A549 (cell line): ENCODE measurements around the gene SLC9A4. TPM values are rescaled to one million over a fixed set of nuclear protein-coding genes. Genes with fewer than 3 reads are reported as not detected.

ENCODE experiments used
- ATAC-seq, 2 experiments: fragments of 200-7000 bp in 1 of 2; fragments of >200 bp in 1 of 2; cut with Nextera tagmentation in 1 of 2; cut with Tn5 transposase in 1 of 2; 3 replicates each; pipeline versions ENCODE4 v1.8.0 to v1.9.1; 2018 to 2020; ENCODE audit warnings: mild to moderate bottlenecking in 1 of 2, moderate library complexity in 1 of 2
- CTCF ChIA-PET: fragments of 300-600 bp; sonication (Branson Sonifier 250); formaldehyde crosslinking; extraction: SDS; loops from one replicate; lab custom pipeline; 2021; ENCODE audit warnings: antibody characterized with exemption, inconsistent platforms; lab: Yijun Ruan, JAX
- POLR2A ChIA-PET: fragments of 350-600 bp; formaldehyde crosslinking; extraction: SDS; loops from one replicate; lab custom pipeline; 2021; ENCODE audit warnings: antibody characterized with exemption, inconsistent platforms; lab: Yijun Ruan, JAX
- DNase-seq, 2 experiments: peaks; one replicate each; pipeline versions ENCODE4 v3.0.0 to v3.0.0-alpha.2; 2011 to 2016; ENCODE audit warnings: low read depth in 1 of 2, low spot score in 1 of 2
- FAIRE-seq: peaks from 2 replicates; lab custom pipeline; 2011; peaks lifted over from hg19 to GRCh38; lab: Jason Lieb, UNC
- H3K27ac ChIP-seq, 2 experiments: fragments of >200 bp; sonication (Bioruptor Twin); formaldehyde crosslinking; 3 replicates each; pipeline ENCODE4 v1.5.1; 2016 to 2017
- H3K4me1 ChIP-seq: fragments of >200 bp; sonication (Bioruptor Twin); formaldehyde crosslinking; 3 replicates; pipeline ENCODE4 v1.6.1; 2016
- H3K4me2 ChIP-seq: fragments of >200 bp; sonication (Bioruptor Twin); formaldehyde crosslinking; 3 replicates; pipeline ENCODE4 v1.6.1; 2016
- H3K4me3 ChIP-seq: fragments of >200 bp; sonication (Bioruptor Twin); formaldehyde crosslinking; 3 replicates; pipeline ENCODE4 v1.5.1; 2016
- H3K9me3 ChIP-seq: fragments of >200 bp; sonication (Bioruptor Twin); formaldehyde crosslinking; 3 replicates; pipeline ENCODE4 v1.6.1; 2016
- CBX2 ChIP-seq: fragments of 200-600 bp; sonication (generic); IDR thresholded peaks from 2 replicates; pipeline ENCODE4 v1.6.1; 2016; ENCODE audit warnings: low read depth, mild to moderate bottlenecking, borderline replicate concordance
- CBX8 ChIP-seq: fragments of 200-600 bp; sonication (generic); IDR thresholded peaks from 2 replicates; pipeline ENCODE4 v1.6.1; 2016
- CEBPB ChIP-seq, 2 experiments: fragments of >200 bp in 1 of 2; sonication (Bioruptor Twin) in 1 of 2; formaldehyde crosslinking in 1 of 2; IDR thresholded peaks; 2 replicates each; pipeline ENCODE4 v1.6.1; 2012 to 2016
- EHF ChIP-seq: fragments of 250-450 bp; sonication (Bioruptor Pico); IDR thresholded peaks from 2 replicates; pipeline ENCODE4 v1.5.0; 2020; ENCODE audit warnings: mild to moderate bottlenecking
- EP300 ChIP-seq, 2 experiments: fragments of >200 bp; sonication (Bioruptor Twin); formaldehyde crosslinking; IDR thresholded peaks; 2 replicates in 1 of 2; 3 replicates in 1 of 2; pipeline ENCODE4 v1.6.1; 2016 to 2017
- FOSB ChIP-seq: fragments of 250-450 bp; sonication (Bioruptor Pico); IDR thresholded peaks from 2 replicates; pipeline ENCODE4 v1.5.0; 2020; ENCODE audit warnings: mild to moderate bottlenecking, moderate library complexity
- FOSL2 ChIP-seq, 2 experiments: fragments of 450-650 bp in 1 of 2; fragments of >200 bp in 1 of 2; sonication (Bioruptor Twin) in 1 of 2; formaldehyde crosslinking; IDR thresholded peaks; 2 replicates each; pipeline versions ENCODE4 v1.5.0 to v1.6.1; 2016 to 2020; ENCODE audit warnings: mild to moderate bottlenecking in 1 of 2, moderate library complexity in 1 of 2
- GATA3 ChIP-seq: IDR thresholded peaks from 2 replicates; pipeline ENCODE4 v1.6.1; 2012; ENCODE audit warnings: borderline replicate concordance
- HDAC2 ChIP-seq: fragments of 200-600 bp; sonication (generic); IDR thresholded peaks from 2 replicates; pipeline ENCODE4 v1.6.1; 2016
- JUN ChIP-seq, 2 experiments: fragments of >200 bp; sonication (Bioruptor Twin); formaldehyde crosslinking; IDR thresholded peaks; 2 replicates in 1 of 2; 3 replicates in 1 of 2; pipeline ENCODE4 v1.6.1; 2016 to 2017
- KDM5A ChIP-seq: fragments of 200-600 bp; sonication (generic); IDR thresholded peaks from 2 replicates; pipeline ENCODE4 v1.6.1; 2016; ENCODE audit warnings: antibody characterized with exemption, mild to moderate bottlenecking
- MAFK ChIP-seq: fragments of 450-650 bp; IDR thresholded peaks from 2 replicates; pipeline ENCODE4 v1.6.1; 2014; ENCODE audit not compliant: partially characterized antibody
- MAX ChIP-seq: IDR thresholded peaks from 2 replicates; pipeline ENCODE4 v1.6.1; 2012
- MYC ChIP-seq: IDR thresholded peaks from 2 replicates; pipeline ENCODE4 v1.6.1; 2012; ENCODE audit warnings: mild to moderate bottlenecking, inconsistent platforms, low read length, improper control_type of control experiment, borderline replicate concordance
- NPAS2 ChIP-seq: fragments of 250-450 bp; sonication (Bioruptor Pico); IDR thresholded peaks from 2 replicates; pipeline ENCODE4 v1.8.0; 2022; ENCODE audit warnings: mild to moderate bottlenecking, moderate library complexity, borderline replicate concordance
- PHF8 ChIP-seq: fragments of 200-600 bp; sonication (generic); IDR thresholded peaks from 2 replicates; pipeline ENCODE4 v1.6.1; 2016; ENCODE audit warnings: low read depth, mild to moderate bottlenecking, antibody characterized with exemption, moderate library complexity, borderline replicate concordance
- POLR2AphosphoS2 ChIP-seq: conservative IDR thresholded peaks from 2 replicates; pipeline ENCODE4 v1.6.1; 2012; ENCODE audit warnings: low read length, improper control_type of control experiment, inconsistent platforms
- RAD21 ChIP-seq, 2 experiments: fragments of >200 bp in 1 of 2; sonication (Bioruptor Twin) in 1 of 2; formaldehyde crosslinking in 1 of 2; IDR thresholded peaks in 1 of 2; conservative IDR thresholded peaks in 1 of 2; 2 replicates in 1 of 2; 3 replicates in 1 of 2; pipeline ENCODE4 v1.6.1; 2012 to 2018; ENCODE audit warnings: inconsistent platforms in 1 of 2
- RARB ChIP-seq: fragments of 250-450 bp; sonication (Bioruptor Pico); IDR thresholded peaks from 2 replicates; pipeline ENCODE4 v1.8.0; 2021; ENCODE audit warnings: mild to moderate bottlenecking, moderate library complexity
- RCOR1 ChIP-seq: fragments of 150-350 bp; IDR thresholded peaks from 2 replicates; pipeline ENCODE4 v1.6.1; 2014; ENCODE audit warnings: antibody characterized with exemption, low read length, low read depth
- SMC3 ChIP-seq: fragments of >200 bp; sonication (Bioruptor Twin); formaldehyde crosslinking; IDR thresholded peaks from 3 replicates; pipeline ENCODE4 v1.6.1; 2018; ENCODE audit warnings: inconsistent platforms
- TFCP2L1 ChIP-seq: fragments of 250-450 bp; sonication (Bioruptor Pico); IDR thresholded peaks from 2 replicates; pipeline ENCODE4 v1.5.0; 2021; ENCODE audit warnings: mild to moderate bottlenecking
- USF2 ChIP-seq: fragments of 450-650 bp; IDR thresholded peaks from 2 replicates; pipeline ENCODE4 v1.6.1; 2014; ENCODE audit warnings: antibody characterized with exemption
- ZC3H11A ChIP-seq: fragments of 450-650 bp; IDR thresholded peaks from 2 replicates; pipeline ENCODE4 v1.6.1; 2014; ENCODE audit warnings: antibody characterized with exemption, mild to moderate bottlenecking
- WGBS: methylation state at CpG from one replicate; pipeline ENCODE4 v1.1.6; 2017; ENCODE audit errors: missing lambda C conversion rate; 5-methylcytosine and 5-hydroxymethylcytosine counted together
- polyA plus RNA-seq, 4 experiments: library from polyadenylated mRNA; depleted of rRNA in 3 of 4; stranded (reverse); fragments of >200 nt; fragmentation: RNase III in 1 of 4; extraction: RNeasy Plus Mini Kit Qiagen cat#74134 plus additional on column Dnase treatment in 1 of 4; gene quantifications; 2 replicates in 3 of 4; 3 replicates in 1 of 4; pipeline ENCODE4 v1.2.3, GENCODE V29; 2011 to 2017
- TF ChIP-seq, protein P1 (sequence below): fragments of 250-450 bp; sonication (Bioruptor Pico); IDR thresholded peaks from 2 replicates; pipeline ENCODE4 v1.5.0; 2021; ENCODE audit warnings: mild to moderate bottlenecking, moderate library complexity, borderline replicate concordance
- TF ChIP-seq, protein P2 (sequence below): IDR thresholded peaks from 2 replicates; pipeline ENCODE4 v1.6.1; 2012; ENCODE audit warnings: low read depth, borderline replicate concordance
- TF ChIP-seq, protein P3 (sequence below): fragments of 200-600 bp; sonication (generic); IDR thresholded peaks from 2 replicates; pipeline ENCODE4 v1.6.1; 2016; ENCODE audit warnings: antibody characterized with exemption, mild to moderate bottlenecking, moderate library complexity

SLC9A4 gene
- polyA plus RNA-seq, 2 of the 4 experiments (the other 2 are of a cell fraction): not detected

DNA sequence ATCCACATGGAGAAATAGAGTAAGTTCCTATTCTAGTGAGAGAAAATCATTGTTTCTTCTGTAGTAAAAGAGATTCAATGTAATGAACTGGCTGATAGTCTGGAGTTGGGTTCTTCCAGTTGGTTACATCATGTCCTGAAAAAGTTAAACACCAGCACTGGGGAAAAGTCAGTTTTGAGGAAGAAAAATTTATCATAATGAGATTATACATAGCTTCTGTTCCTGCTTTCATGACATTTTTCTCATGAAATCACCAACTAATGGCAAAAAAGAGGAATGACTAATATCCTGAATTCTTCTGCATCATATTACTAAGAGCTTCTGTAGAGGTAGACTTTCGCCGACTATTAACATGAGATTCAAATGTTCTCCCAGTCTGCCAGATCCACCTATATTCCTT lies 77.1 kb downstream of the SLC9A4 start:
- TF ChIP-seq EP300 (IDR thresholded peaks at IDR 0.05) (no peak), JUN (IDR thresholded peaks at IDR 0.05) (no peak), MYC (no peak), NPAS2 (CRISPR knock-in tag) (no peak), EHF (CRISPR knock-in tag) (no peak), MAX (no peak), FOSL2 (IDR thresholded peaks at IDR 0.05) (no peak), FOSL2 (CRISPR knock-in tag; IDR thresholded peaks at IDR 0.05) (no peak), RARB (CRISPR knock-in tag) (no peak), CEBPB (IDR thresholded peaks at IDR 0.05) (no peak), PHF8 (no peak), KDM5A (no peak), RCOR1 (no peak), CBX8 (no peak), ZC3H11A (no peak), USF2 (no peak)
- no peak overlapping the region for H3K4me3 ChIP-seq
- no peak overlapping the region for H3K27ac ChIP-seq
- DNase-seq (no peak), ATAC-seq (no peak), FAIRE-seq (no peak)
- 86% methylated on average over 2 of the region's 2 CpGs for WGBS
- CTCF ChIA-PET: interaction anchor here (0.6 kb wide), 1 partner anchor 322 kb away, joined by 3 read pairs; no protein-coding TSS in a partner anchor
- peaks cover 11% of the 10 kb centered on the region for H3K9me3 ChIP-seq
- POLR2A ChIA-PET: no interaction called here
- no peak overlapping the region for H3K4me2 ChIP-seq
- no peaks in the 10 kb centered on the region for H3K4me1 ChIP-seq

- ChIA-PET CTCF (no interaction called here), POLR2A (no interaction called here)
- peaks cover 11% of the 10 kb centered on the region for H3K9me3 ChIP-seq
- WGBS: 12% methylated on average over 2 of the region's 2 CpGs
- H3K4me1 ChIP-seq: no peaks in the 10 kb centered on the region
- H3K27ac ChIP-seq: no peak overlapping the region
- H3K4me3 ChIP-seq: no peak overlapping the region
- no peak overlapping the region for H3K4me2 ChIP-seq
- no peak for TF ChIP-seq TFCP2L1
- no peak for ATAC-seq
- DNase-seq: no peak
- FAIRE-seq: no peak
These were observed 78.5 kb downstream of the SLC9A4 start for GRCh38 chr2:102551329-102552096.

- ATAC-seq (no peak), DNase-seq (no peak), FAIRE-seq (no peak)
- Histone ChIP-seq H3K27ac (no peak overlapping the region), H3K4me2 (no peak overlapping the region), H3K9me3 (peaks cover 7% of the 10 kb centered on the region)
- WGBS: 7% methylated on average over 1 of the region's 1 CpG
- POLR2A ChIA-PET: no interaction called here
- TF ChIP-seq CBX2 (no peak), FOSB (CRISPR knock-in tag) (no peak), SMC3 (no peak), MAFK (no peak), HDAC2 (no peak), TFCP2L1 (no peak), RAD21 (conservative IDR thresholded peaks at IDR 0.05 in 1 of 2, IDR thresholded peaks at IDR 0.05 in 1 of 2) (no peak), MYC (no peak), CEBPB (IDR thresholded peaks at IDR 0.05) (no peak), GATA3 (no peak), FOSL2 (IDR thresholded peaks at IDR 0.05) (no peak), FOSL2 (CRISPR knock-in tag; IDR thresholded peaks at IDR 0.05) (no peak), NPAS2 (CRISPR knock-in tag) (no peak), POLR2AphosphoS2 (no peak), JUN (IDR thresholded peaks at IDR 0.05) (no peak), CBX8 (no peak)
- TF ChIP-seq, protein P1, sequence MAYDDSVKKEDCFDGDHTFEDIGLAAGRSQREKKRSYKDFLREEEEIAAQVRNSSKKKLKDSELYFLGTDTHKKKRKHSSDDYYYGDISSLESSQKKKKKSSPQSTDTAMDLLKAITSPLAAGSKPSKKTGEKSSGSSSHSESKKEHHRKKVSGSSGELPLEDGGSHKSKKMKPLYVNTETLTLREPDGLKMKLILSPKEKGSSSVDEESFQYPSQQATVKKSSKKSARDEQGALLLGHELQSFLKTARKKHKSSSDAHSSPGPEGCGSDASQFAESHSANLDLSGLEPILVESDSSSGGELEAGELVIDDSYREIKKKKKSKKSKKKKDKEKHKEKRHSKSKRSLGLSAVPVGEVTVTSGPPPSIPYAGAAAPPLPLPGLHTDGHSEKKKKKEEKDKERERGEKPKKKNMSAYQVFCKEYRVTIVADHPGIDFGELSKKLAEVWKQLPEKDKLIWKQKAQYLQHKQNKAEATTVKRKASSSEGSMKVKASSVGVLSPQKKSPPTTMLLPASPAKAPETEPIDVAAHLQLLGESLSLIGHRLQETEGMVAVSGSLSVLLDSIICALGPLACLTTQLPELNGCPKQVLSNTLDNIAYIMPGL: no peak
- TF ChIP-seq, protein P2, sequence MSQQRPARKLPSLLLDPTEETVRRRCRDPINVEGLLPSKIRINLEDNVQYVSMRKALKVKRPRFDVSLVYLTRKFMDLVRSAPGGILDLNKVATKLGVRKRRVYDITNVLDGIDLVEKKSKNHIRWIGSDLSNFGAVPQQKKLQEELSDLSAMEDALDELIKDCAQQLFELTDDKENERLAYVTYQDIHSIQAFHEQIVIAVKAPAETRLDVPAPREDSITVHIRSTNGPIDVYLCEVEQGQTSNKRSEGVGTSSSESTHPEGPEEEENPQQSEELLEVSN: no peak
- TF ChIP-seq, protein P3, sequence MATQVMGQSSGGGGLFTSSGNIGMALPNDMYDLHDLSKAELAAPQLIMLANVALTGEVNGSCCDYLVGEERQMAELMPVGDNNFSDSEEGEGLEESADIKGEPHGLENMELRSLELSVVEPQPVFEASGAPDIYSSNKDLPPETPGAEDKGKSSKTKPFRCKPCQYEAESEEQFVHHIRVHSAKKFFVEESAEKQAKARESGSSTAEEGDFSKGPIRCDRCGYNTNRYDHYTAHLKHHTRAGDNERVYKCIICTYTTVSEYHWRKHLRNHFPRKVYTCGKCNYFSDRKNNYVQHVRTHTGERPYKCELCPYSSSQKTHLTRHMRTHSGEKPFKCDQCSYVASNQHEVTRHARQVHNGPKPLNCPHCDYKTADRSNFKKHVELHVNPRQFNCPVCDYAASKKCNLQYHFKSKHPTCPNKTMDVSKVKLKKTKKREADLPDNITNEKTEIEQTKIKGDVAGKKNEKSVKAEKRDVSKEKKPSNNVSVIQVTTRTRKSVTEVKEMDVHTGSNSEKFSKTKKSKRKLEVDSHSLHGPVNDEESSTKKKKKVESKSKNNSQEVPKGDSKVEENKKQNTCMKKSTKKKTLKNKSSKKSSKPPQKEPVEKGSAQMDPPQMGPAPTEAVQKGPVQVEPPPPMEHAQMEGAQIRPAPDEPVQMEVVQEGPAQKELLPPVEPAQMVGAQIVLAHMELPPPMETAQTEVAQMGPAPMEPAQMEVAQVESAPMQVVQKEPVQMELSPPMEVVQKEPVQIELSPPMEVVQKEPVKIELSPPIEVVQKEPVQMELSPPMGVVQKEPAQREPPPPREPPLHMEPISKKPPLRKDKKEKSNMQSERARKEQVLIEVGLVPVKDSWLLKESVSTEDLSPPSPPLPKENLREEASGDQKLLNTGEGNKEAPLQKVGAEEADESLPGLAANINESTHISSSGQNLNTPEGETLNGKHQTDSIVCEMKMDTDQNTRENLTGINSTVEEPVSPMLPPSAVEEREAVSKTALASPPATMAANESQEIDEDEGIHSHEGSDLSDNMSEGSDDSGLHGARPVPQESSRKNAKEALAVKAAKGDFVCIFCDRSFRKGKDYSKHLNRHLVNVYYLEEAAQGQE: no peak
- TF ChIP-seq, all 56 proteins: peak for 0
- Histone ChIP-seq H3K4me1 (no peaks in the 10 kb centered on the region), H3K4me3 (no peak overlapping the region)
- CTCF ChIA-PET: no interaction called here
These were observed 80.6 kb downstream of the SLC9A4 start for GRCh38 chr2:102553601-102554000.
